HUDEP-2 (cell line): ENCODE measurements around the gene NUDT15.
A peak's percentile ranks its signal among the peaks of the same experiment; 100 is the strongest.

ENCODE experiments used
- DNase-seq, 76 experiments: peaks; one replicate each; lab custom pipeline; 2025; ENCODE audit not compliant: unreplicated experiment in 76 of 76; lab: John Stamatoyannopoulos, UW

The NUDT15 gene

GRCh38 chr13:48094781-48095502, 57.4 kb downstream of the NUDT15 start, which contains the start of gene MED4:
MED4 (minus strand) TSS chr13:48095104; CDS start chr13:48095078, 26 bp downstream.
- DNase-seq: peak; percentile 13 to 97 (median 90)

- DNase-seq: no peak
Observed at GRCh38 chr13:48096670-48097069, 59.1 kb downstream of the NUDT15 start.
